A673 (cell line): ENCODE results near the gene HECW1.

Experiments used
- CTCF ChIP-seq: fragments of 300-800, 200-600 bp; sonication (generic); conservative IDR thresholded peaks from 2 replicates; pipeline ENCODE4 v1.5.1; 2017; ENCODE audit warnings: low read depth, mild to moderate bottlenecking, antibody characterized with exemption, low read length, moderate library complexity, mixed read lengths
- EZH2 ChIP-seq: fragments of 200-600 bp; sonication (generic); IDR thresholded peaks from 2 replicates; pipeline ENCODE4 v1.6.1; 2017; ENCODE audit warnings: borderline replicate concordance, low read depth, mild to moderate bottlenecking, mixed read lengths, antibody characterized with exemption, low read length; ENCODE audit not compliant: poor library complexity, severe bottlenecking

GRCh38 chr7:43522406-43523156, 410.1 kb downstream of the HECW1 start:
- TF ChIP-seq CTCF, result no peak
- no peak for TF ChIP-seq EZH2
